Measurements from ENCODE around the gene ACP2.

GRCh38 chr11:47192111-47192510, 56.5 kb downstream of the ACP2 start:
- TF ChIP-seq SAP30 (IDR thresholded peaks at IDR 0.05; ENCODE audit: borderline replicate concordance, insufficient read depth, low read depth, low read length, poor library complexity, severe bottlenecking) (no peak), RAD21 (CRISPR knock-in tag; conservative IDR thresholded peaks at IDR 0.05 in 1 of 2, IDR thresholded peaks at IDR 0.05 in 1 of 2) (no peak), ZNF253 (CRISPR knock-in tag; conservative IDR thresholded peaks at IDR 0.05) (no peak), ZNF212 (CRISPR knock-in tag; IDR thresholded peaks at IDR 0.05) (no peak), ZNF592 (IDR thresholded peaks at IDR 0.05) (no peak), ZBED1 (IDR thresholded peaks at IDR 0.05) (no peak), HOXB6 (CRISPR knock-in tag; IDR thresholded peaks at IDR 0.05; ENCODE audit: borderline replicate concordance) (no peak), DLX4 (CRISPR knock-in tag; IDR thresholded peaks at IDR 0.05) (no peak), ID3 (CRISPR knock-in tag; IDR thresholded peaks at IDR 0.05) (no peak), ID3 (tag; IDR thresholded peaks at IDR 0.05) (no peak), ADNP (tag; IDR thresholded peaks at IDR 0.05) (no peak), FOXA3 (CRISPR knock-in tag; conservative IDR thresholded peaks at IDR 0.05 in 1 of 2, IDR thresholded peaks at IDR 0.05 in 1 of 2) (no peak)
- TF ChIP-seq, protein P1, sequence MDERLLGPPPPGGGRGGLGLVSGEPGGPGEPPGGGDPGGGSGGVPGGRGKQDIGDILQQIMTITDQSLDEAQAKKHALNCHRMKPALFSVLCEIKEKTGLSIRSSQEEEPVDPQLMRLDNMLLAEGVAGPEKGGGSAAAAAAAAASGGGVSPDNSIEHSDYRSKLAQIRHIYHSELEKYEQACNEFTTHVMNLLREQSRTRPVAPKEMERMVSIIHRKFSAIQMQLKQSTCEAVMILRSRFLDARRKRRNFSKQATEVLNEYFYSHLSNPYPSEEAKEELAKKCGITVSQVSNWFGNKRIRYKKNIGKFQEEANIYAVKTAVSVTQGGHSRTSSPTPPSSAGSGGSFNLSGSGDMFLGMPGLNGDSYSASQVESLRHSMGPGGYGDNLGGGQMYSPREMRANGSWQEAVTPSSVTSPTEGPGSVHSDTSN (CRISPR knock-in tag; IDR thresholded peaks at IDR 0.05; ENCODE audit: low read depth): no peak
- TF ChIP-seq, protein P1 (tag; conservative IDR thresholded peaks at IDR 0.05; ENCODE audit: low read depth): no peak
- TF ChIP-seq, protein P2, sequence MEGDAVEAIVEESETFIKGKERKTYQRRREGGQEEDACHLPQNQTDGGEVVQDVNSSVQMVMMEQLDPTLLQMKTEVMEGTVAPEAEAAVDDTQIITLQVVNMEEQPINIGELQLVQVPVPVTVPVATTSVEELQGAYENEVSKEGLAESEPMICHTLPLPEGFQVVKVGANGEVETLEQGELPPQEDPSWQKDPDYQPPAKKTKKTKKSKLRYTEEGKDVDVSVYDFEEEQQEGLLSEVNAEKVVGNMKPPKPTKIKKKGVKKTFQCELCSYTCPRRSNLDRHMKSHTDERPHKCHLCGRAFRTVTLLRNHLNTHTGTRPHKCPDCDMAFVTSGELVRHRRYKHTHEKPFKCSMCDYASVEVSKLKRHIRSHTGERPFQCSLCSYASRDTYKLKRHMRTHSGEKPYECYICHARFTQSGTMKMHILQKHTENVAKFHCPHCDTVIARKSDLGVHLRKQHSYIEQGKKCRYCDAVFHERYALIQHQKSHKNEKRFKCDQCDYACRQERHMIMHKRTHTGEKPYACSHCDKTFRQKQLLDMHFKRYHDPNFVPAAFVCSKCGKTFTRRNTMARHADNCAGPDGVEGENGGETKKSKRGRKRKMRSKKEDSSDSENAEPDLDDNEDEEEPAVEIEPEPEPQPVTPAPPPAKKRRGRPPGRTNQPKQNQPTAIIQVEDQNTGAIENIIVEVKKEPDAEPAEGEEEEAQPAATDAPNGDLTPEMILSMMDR (IDR thresholded peaks at IDR 0.05 in 2 of 3, conservative IDR thresholded peaks at IDR 0.05 in 1 of 3; ENCODE audit: insufficient read depth in 2 of 3, low read depth in 1 of 3, low read length in 3 of 3): no peak

Data from K562 (cell line).